ENCODE results near the gene IFT122.

IFT122 gene

DNA sequence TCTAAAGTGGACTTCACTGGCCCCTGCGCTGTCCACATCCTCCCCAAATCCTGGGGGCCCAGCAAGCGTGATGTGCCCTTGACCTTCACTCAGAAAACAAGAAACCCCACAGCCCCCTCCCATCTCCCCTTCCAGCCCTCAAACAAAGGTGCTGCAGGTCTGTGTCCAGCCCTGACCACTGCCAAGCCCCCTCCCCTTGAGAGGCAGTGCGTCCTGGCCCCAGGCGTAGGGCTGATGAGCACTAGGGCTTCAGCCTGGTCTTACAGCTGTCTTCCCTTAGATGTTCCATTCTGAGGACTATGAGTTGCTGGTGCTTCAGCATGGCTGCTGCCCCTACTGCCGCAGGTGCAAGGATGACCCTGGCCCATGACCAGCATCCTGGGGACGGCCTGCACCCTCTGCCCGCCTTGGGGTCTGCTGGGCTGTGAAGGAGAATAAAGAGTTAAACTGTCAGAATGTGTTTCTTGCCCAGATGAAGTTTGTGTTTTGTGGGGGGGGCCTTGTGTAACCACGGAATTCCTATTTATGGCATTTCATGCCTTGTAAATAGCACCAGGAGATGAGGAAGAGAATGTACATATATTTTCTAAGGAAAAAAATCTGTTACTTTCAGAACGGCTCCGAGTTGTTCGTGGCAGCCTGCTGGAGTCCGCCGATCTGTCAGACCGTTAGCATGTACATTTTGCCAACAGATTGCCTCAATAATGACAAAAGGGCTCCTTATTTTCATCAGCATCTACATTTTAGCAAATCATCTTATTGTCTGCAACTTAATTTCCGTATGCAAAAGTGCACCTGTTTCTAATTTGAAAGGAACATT is 80.1 kb downstream of the IFT122 start:
- DNase-seq = no peak

DNA sequence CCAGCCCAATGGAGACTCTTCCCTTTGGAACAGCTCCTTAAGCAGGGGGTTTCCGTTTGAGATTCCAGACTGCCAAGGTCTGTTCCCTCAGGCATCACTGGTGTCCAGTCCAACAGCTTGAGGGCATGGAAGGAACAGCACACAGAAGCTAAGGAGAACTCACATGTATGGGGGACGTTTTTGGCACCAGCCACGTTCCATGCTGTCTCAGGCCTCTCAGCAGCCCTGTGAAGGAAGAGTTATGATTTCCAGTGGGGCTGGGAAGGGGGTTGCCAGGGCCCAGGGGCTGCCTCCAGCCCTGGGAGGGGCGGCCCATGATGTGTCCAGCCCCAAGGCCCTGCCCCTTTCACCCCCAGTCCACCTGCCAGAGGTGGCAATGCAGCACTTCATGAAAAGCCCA is 80.9 kb downstream of the IFT122 start:
- DNase-seq = no peak

DNA sequence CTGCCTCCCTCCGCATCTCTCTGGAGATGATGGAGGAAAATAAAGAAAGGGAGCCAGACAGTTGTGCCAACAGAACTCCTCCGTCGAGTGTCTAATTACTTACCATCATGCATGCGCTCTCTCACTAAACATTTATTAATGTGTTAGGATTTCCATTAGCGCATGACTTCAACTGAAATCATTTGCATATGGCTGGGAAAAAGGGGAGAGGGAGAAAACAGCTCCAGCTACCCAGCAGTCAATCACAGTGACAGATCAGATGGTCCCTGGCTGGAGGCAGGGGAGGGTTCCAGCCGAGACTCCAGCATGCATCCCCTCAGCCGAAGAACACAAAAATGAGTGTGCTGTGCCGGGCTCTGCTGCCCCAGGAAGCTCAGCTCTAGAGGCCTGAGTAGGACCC is 81.6 kb downstream of the IFT122 start:
- no peak for DNase-seq

DNA sequence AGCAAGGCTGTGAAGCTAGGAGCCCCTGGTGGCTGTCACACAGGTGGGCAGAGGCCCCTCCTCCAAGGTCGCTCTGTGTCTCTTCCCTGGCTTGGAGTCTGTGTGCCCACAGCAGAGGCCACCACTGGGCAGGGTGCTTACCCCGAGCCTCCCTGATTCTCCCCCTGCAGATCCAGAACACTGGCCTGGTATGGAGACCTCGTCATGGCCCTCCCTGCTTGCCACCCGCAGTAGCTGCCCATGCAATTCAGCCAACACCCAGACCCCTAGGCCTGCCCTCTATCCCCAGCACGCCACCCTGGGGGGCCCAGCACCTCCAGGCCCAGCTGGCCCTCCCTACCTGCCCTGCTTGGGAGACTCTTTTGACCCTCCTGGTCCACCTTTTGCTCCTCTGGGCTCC is 82.9 kb downstream of the IFT122 start:
- DNase-seq = no peak

DNA sequence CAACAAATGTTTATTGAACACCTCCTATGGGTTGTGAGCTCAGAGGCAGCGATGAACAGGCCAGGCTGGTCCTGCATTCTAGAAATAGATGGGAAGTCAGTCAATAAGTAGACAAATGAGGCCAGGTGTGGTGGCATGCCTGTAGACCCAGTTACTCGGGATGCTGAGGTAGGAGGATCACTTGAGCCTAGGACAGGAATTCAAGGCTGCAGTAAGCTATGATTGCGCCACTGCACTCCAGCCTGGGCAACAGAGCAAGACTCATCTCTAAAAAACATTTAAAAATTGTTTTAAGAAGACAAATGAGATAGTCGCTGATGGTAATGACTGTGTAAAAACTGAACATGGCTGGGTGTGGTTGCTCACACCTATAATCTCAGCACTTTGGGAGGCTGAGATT is 84.1 kb downstream of the IFT122 start:
- no peak for DNase-seq

DNA sequence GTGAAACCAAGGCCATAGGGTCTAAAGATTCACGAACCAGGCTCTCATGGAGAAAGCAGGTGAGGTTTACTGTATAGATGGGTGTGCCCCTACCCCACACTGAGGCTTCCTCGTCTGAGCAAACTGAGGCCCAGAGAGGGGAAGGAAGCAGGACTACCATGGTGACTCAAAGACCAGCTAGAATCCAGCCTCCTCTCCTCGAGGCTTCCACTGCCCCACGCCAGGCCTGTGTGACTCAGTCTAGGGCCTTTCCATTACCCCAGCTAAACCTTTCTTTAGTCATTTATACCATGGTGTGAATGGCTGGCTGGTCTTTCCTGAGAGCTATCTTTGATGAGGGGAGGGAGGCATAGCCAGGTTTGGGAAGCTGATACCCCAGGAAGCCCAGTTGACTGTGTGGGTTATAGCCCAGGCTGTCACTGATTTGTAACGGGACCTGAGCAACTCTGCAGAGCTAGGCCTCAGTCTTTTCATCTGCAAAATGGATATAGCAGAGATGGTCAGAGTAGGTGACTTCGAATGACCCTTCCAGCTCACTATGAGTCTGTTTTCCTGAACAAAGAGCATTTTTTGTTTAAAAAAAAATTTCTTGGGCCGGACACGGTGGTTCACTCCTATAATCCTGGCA is 85.4 kb downstream of the IFT122 start:
- no peak for DNase-seq

GRCh38 chr3:129526121-129526900 is 86.3 kb downstream of the IFT122 start:
- no peak for DNase-seq

DNA sequence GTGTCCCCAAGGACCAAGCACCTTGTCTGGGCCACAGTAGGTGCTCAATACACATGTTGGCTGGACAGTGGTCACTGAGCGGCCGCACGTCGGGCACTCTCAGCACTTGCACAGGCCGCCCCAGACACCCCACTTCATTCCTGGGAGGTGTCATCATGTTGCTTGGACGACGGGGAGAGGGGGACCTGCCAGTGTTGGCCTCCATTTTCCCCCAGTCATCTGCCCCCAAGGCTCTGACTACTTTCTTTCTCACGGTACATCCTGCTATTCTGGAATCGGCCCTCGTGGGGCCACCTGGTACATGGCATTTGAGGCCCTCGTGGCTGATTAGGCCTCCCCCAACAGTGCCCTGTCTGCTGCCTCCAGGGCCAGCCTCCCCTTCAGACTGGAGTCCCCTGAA is 87.2 kb downstream of the IFT122 start:
- no peak for DNase-seq

GRCh38 chr3:129528589-129529100 is 88.6 kb downstream of the IFT122 start, which contains the start of gene RHO:
Gene RHO (plus strand): TSS chr3:129528639. CDS start chr3:129528734, 95 bp downstream.
- no peak for DNase-seq

- no peak for DNase-seq
Measured at GRCh38 chr3:129529436-129530210, 89.6 kb downstream of the IFT122 start.

GRCh38 chr3:129530251-129530791 is 90.3 kb downstream of the IFT122 start:
- DNase-seq = no peak

DNA sequence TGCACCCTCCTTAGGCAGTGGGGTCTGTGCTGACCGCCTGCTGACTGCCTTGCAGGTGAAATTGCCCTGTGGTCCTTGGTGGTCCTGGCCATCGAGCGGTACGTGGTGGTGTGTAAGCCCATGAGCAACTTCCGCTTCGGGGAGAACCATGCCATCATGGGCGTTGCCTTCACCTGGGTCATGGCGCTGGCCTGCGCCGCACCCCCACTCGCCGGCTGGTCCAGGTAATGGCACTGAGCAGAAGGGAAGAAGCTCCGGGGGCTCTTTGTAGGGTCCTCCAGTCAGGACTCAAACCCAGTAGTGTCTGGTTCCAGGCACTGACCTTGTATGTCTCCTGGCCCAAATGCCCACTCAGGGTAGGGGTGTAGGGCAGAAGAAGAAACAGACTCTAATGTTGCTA is 90.8 kb downstream of the IFT122 start:
- no peak for DNase-seq

DNA sequence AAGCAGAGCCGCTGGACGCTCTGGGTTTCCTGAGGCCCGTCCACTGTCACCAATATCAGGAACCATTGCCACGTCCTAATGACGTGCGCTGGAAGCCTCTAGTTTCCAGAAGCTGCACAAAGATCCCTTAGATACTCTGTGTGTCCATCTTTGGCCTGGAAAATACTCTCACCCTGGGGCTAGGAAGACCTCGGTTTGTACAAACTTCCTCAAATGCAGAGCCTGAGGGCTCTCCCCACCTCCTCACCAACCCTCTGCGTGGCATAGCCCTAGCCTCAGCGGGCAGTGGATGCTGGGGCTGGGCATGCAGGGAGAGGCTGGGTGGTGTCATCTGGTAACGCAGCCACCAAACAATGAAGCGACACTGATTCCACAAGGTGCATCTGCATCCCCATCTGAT is 91.7 kb downstream of the IFT122 start:
- no peak for DNase-seq

- no peak for DNase-seq
Measured at GRCh38 chr3:129532261-129532660, 92.2 kb downstream of the IFT122 start.

DNA sequence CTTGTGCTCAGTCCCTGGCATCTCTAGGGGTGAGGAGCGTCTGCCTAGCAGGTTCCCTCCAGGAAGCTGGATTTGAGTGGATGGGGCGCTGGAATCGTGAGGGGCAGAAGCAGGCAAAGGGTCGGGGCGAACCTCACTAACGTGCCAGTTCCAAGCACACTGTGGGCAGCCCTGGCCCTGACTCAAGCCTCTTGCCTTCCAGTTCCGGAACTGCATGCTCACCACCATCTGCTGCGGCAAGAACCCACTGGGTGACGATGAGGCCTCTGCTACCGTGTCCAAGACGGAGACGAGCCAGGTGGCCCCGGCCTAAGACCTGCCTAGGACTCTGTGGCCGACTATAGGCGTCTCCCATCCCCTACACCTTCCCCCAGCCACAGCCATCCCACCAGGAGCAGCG is 93.4 kb downstream of the IFT122 start:
- DNase-seq = no peak

- no peak for DNase-seq
Measured at GRCh38 chr3:129534428-129535027, 94.5 kb downstream of the IFT122 start.

DNA sequence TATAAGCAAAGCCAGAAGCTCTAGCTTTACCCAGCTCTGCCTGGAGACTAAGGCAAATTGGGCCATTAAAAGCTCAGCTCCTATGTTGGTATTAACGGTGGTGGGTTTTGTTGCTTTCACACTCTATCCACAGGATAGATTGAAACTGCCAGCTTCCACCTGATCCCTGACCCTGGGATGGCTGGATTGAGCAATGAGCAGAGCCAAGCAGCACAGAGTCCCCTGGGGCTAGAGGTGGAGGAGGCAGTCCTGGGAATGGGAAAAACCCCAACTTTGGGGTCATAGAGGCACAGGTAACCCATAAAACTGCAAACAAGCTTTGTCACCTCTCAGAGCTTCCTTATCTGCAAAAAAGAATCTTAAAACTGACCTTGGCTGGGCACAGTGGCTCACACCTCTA is 95.1 kb downstream of the IFT122 start:
- no peak for DNase-seq

DNA sequence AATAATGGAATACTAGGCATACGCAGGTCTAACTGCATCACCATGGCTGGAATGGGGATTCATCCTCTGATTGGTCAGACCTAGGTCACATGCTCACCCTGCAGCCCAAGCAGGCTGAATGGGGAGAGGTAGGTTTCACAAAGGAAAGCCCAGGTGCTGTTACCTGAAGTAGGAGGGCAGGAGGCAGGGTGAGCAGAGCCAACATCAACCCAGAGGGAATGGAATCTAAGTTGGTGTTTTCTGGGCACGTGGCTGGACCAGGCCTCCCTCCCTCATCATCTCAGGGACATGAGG is 96.3 kb downstream of the IFT122 start:
- DNase-seq = no peak

GRCh38 chr3:129536804-129537203 is 96.8 kb downstream of the IFT122 start:
- DNase-seq = no peak

- no peak for DNase-seq
Measured at GRCh38 chr3:129539206-129539605, 99.2 kb downstream of the IFT122 start.

GRCh38 chr3:129540776-129541516 is 100.9 kb downstream of the IFT122 start:
- no peak for DNase-seq
